H54 (cell line): ENCODE measurements around the gene H19.

Source experiments
- DNase-seq: peaks from one replicate; pipeline ENCODE4 v3.0.0; 2011; ENCODE audit warnings: low spot score, mixed read lengths; ENCODE audit not compliant: insufficient read length
- FAIRE-seq: peaks from 3 replicates; lab custom pipeline; 2011; peaks lifted over from hg19 to GRCh38; lab: Jason Lieb, UNC
- POLR2A ChIP-seq: IDR thresholded peaks from 2 replicates; pipeline ENCODE4 v1.6.1; 2011; ENCODE audit warnings: low read depth, mild to moderate bottlenecking, low read length

The H19 gene

GRCh38 chr11:1947592-1948237 is 49.9 kb downstream of the H19 start:
- FAIRE-seq (no peak), DNase-seq (no peak)
- TF ChIP-seq POLR2A = no peak

- TF ChIP-seq POLR2A = no peak
These were observed 50.7 kb downstream of the H19 start, which contains the start of gene MRPL23 for GRCh38 chr11:1946812-1947484. Gene MRPL23 (plus strand): TSS chr11:1947332. CDS start chr11:1947363, 31 bp downstream.

More at GRCh38 chr11:1946812-1947484, 50.7 kb downstream of the H19 start, which contains the start of gene MRPL23:
- DNase-seq (no peak), FAIRE-seq (no peak)
